SJCRH30 (cell line): ENCODE data around the gene SEMA4A. TPM values are rescaled to one million over a fixed set of nuclear protein-coding genes. Genes with fewer than 3 reads are reported as not detected.
A peak's percentile ranks its signal among the peaks of the same experiment; 100 is the strongest.
"Not testable (repeated sequence)": the region's sequence is repeated elsewhere in the genome, so short reads cannot be mapped to it uniquely, and the experiment has no call there.

Experiments used
- DNase-seq, 2 experiments: peaks; one replicate each; pipeline ENCODE4 v3.0.0-alpha.2; 2015 to 2020
- H3K27ac ChIP-seq: fragments of 250-450 bp; sonication (Bioruptor Pico); 2 replicates; pipeline ENCODE4 v1.5.1; 2020; ENCODE audit warnings: mild to moderate bottlenecking, moderate library complexity
- H3K27me3 ChIP-seq: fragments of 250-450 bp; sonication (Bioruptor Pico); 2 replicates; pipeline ENCODE4 v1.5.1; 2020; ENCODE audit warnings: mild to moderate bottlenecking, moderate library complexity
- H3K36me3 ChIP-seq: fragments of 250-450 bp; sonication (Bioruptor Pico); 2 replicates; pipeline ENCODE4 v1.5.1; 2020; ENCODE audit warnings: mild to moderate bottlenecking, moderate library complexity
- H3K4me1 ChIP-seq: fragments of 250-450 bp; sonication (Bioruptor Pico); 2 replicates; pipeline ENCODE4 v1.5.1; 2020; ENCODE audit warnings: mild to moderate bottlenecking, moderate library complexity
- H3K4me3 ChIP-seq: fragments of 250-450 bp; sonication (Bioruptor Pico); 2 replicates; pipeline ENCODE4 v1.5.1; 2020; ENCODE audit warnings: mild to moderate bottlenecking, moderate library complexity
- H3K9me3 ChIP-seq: fragments of 250-450 bp; sonication (Bioruptor Pico); replicated peaks from 2 replicates; pipeline ENCODE4 v1.5.1; 2020; ENCODE audit warnings: mild to moderate bottlenecking, moderate library complexity
- total RNA-seq: library from RNA; depleted of rRNA; stranded (reverse); fragments of >200 nt; shearing (Covaris generic); gene quantifications from 2 replicates; pipeline ENCODE4 v1.2.3, GENCODE V29; 2014

SEMA4A gene
- total RNA-seq, 1 experiment from 2014 or later: 2.1 TPM

GRCh38 chr1:156114919-156115513 is 38.4 kb upstream of the SEMA4A start:
- peak overlapping the region; percentile 76 for H3K4me3 ChIP-seq
- H3K36me3 ChIP-seq: no peaks in the 10 kb centered on the region
- no peaks in the 10 kb centered on the region for H3K27me3 ChIP-seq
- H3K9me3 ChIP-seq: no peaks in the 10 kb centered on the region
- H3K4me1 ChIP-seq: peaks cover 49% of the 10 kb centered on the region
- DNase-seq: no peak
- peak overlapping the region; percentile 56; the same call in 1 of the 2 replicates for H3K27ac ChIP-seq

GRCh38 chr1:156115514-156116374 is 37.6 kb upstream of the SEMA4A start:
- DNase-seq: peak; percentile 54 to 56
- Histone ChIP-seq H3K27ac (peak overlapping the region; percentile 56), H3K36me3 (no peaks in the 10 kb centered on the region), H3K4me1 (peaks cover 57% of the 10 kb centered on the region), H3K27me3 (no peaks in the 10 kb centered on the region), H3K4me3 (peak overlapping the region; percentile 76), H3K9me3 (no peaks in the 10 kb centered on the region)

- peaks cover 66% of the 10 kb centered on the region for H3K4me1 ChIP-seq
- not testable (repeated sequence) for DNase-seq, H3K27ac ChIP-seq, H3K27me3 ChIP-seq, H3K9me3 ChIP-seq, H3K36me3 ChIP-seq
- H3K4me3 ChIP-seq: peak overlapping the region; percentile 76
Measured at GRCh38 chr1:156116731-156117130, 36.7 kb upstream of the SEMA4A start.

GRCh38 chr1:156117414-156118176 is 35.8 kb upstream of the SEMA4A start:
- Histone ChIP-seq H3K9me3 (no peaks in the 10 kb centered on the region), H3K4me3 (no peak overlapping the region), H3K27me3 (no peaks in the 10 kb centered on the region), H3K27ac (peak overlapping the region; percentile 60), H3K36me3 (no peaks in the 10 kb centered on the region), H3K4me1 (peaks cover 66% of the 10 kb centered on the region)
- DNase-seq: peak in 1 of 2 experiments; percentile 46

- peak; percentile 67 to 71 for DNase-seq
- peak overlapping the region; percentile 60 for H3K27ac ChIP-seq
- H3K36me3 ChIP-seq: no peaks in the 10 kb centered on the region
- H3K4me1 ChIP-seq: peaks cover 66% of the 10 kb centered on the region
- H3K4me3 ChIP-seq: no peak overlapping the region
- H3K9me3 ChIP-seq: no peaks in the 10 kb centered on the region
- H3K27me3 ChIP-seq: no peaks in the 10 kb centered on the region
Measured at GRCh38 chr1:156118177-156118868, 35.1 kb upstream of the SEMA4A start.

GRCh38 chr1:156119503-156120209 is 33.7 kb upstream of the SEMA4A start:
- peak overlapping the region; percentile 96 for H3K27ac ChIP-seq
- H3K27me3 ChIP-seq: no peaks in the 10 kb centered on the region
- peaks cover 67% of the 10 kb centered on the region for H3K4me1 ChIP-seq
- no peaks in the 10 kb centered on the region for H3K36me3 ChIP-seq
- peak; percentile 85 to 86 for DNase-seq
- H3K4me3 ChIP-seq: no peak overlapping the region
- H3K9me3 ChIP-seq: no peaks in the 10 kb centered on the region

- Histone ChIP-seq H3K27me3 (no peaks in the 10 kb centered on the region), H3K36me3 (no peaks in the 10 kb centered on the region), H3K4me3 (no peak overlapping the region), H3K9me3 (no peaks in the 10 kb centered on the region), H3K27ac (peak overlapping the region; percentile 96), H3K4me1 (peaks cover 72% of the 10 kb centered on the region)
- DNase-seq: no peak
Measured at GRCh38 chr1:156120318-156120717, 33.1 kb upstream of the SEMA4A start.

GRCh38 chr1:156121005-156121404 is 32.4 kb upstream of the SEMA4A start:
- H3K27ac ChIP-seq: peak overlapping the region; percentile 96
- not testable (repeated sequence) for H3K9me3 ChIP-seq, H3K36me3 ChIP-seq, DNase-seq, H3K4me3 ChIP-seq, H3K27me3 ChIP-seq
- H3K4me1 ChIP-seq: peaks cover 79% of the 10 kb centered on the region

- H3K27me3 ChIP-seq: no peaks in the 10 kb centered on the region
- no peaks in the 10 kb centered on the region for H3K9me3 ChIP-seq
- H3K4me3 ChIP-seq: no peak overlapping the region
- H3K27ac ChIP-seq: peak overlapping the region; percentile 96
- peaks cover 82% of the 10 kb centered on the region for H3K4me1 ChIP-seq
- H3K36me3 ChIP-seq: no peaks in the 10 kb centered on the region
- peak; percentile 85 to 87 for DNase-seq
Measured at GRCh38 chr1:156121457-156121856, 31.9 kb upstream of the SEMA4A start.

- DNase-seq: no peak
- Histone ChIP-seq H3K27me3 (no peaks in the 10 kb centered on the region), H3K4me3 (no peak overlapping the region), H3K27ac (peak overlapping the region; percentile 96), H3K9me3 (no peaks in the 10 kb centered on the region), H3K36me3 (no peaks in the 10 kb centered on the region), H3K4me1 (peaks cover 88% of the 10 kb centered on the region)
Measured at GRCh38 chr1:156122086-156122485, 31.3 kb upstream of the SEMA4A start.

- no peaks in the 10 kb centered on the region for H3K27me3 ChIP-seq
- H3K4me3 ChIP-seq: peak overlapping the region; percentile 7
- peaks cover 88% of the 10 kb centered on the region for H3K4me1 ChIP-seq
- DNase-seq: peak; percentile 83 to 85
- H3K27ac ChIP-seq: peak overlapping the region; percentile 96
- H3K36me3 ChIP-seq: no peaks in the 10 kb centered on the region
- H3K9me3 ChIP-seq: no peaks in the 10 kb centered on the region
Measured at GRCh38 chr1:156122519-156123355, 30.6 kb upstream of the SEMA4A start.

- peak overlapping the region; percentile 96 for H3K27ac ChIP-seq
- H3K4me3 ChIP-seq: peak overlapping the region; percentile 7
- no peaks in the 10 kb centered on the region for H3K36me3 ChIP-seq
- H3K27me3 ChIP-seq: no peaks in the 10 kb centered on the region
- H3K9me3 ChIP-seq: no peaks in the 10 kb centered on the region
- peak; percentile 97 to 99 for DNase-seq
- H3K4me1 ChIP-seq: peaks cover 89% of the 10 kb centered on the region
Measured at GRCh38 chr1:156123356-156124196, 29.8 kb upstream of the SEMA4A start.
